Activated CD4-positive, alpha-beta T cell treated with anti-CD3 and anti-CD28 coated beads, Interleukin-2, amount 50 U/mL, for 4 hours (primary cell): ENCODE data around the gene ZFP62.
"Not testable (repeated sequence)": the region's sequence is repeated elsewhere in the genome, so short reads cannot be mapped to it uniquely, and the experiment has no call there.

Experiments
- DNase-seq, 2 experiments: peaks; one replicate each; pipeline ENCODE4 v3.0.0-alpha.2; 2020

The ZFP62 gene

DNA sequence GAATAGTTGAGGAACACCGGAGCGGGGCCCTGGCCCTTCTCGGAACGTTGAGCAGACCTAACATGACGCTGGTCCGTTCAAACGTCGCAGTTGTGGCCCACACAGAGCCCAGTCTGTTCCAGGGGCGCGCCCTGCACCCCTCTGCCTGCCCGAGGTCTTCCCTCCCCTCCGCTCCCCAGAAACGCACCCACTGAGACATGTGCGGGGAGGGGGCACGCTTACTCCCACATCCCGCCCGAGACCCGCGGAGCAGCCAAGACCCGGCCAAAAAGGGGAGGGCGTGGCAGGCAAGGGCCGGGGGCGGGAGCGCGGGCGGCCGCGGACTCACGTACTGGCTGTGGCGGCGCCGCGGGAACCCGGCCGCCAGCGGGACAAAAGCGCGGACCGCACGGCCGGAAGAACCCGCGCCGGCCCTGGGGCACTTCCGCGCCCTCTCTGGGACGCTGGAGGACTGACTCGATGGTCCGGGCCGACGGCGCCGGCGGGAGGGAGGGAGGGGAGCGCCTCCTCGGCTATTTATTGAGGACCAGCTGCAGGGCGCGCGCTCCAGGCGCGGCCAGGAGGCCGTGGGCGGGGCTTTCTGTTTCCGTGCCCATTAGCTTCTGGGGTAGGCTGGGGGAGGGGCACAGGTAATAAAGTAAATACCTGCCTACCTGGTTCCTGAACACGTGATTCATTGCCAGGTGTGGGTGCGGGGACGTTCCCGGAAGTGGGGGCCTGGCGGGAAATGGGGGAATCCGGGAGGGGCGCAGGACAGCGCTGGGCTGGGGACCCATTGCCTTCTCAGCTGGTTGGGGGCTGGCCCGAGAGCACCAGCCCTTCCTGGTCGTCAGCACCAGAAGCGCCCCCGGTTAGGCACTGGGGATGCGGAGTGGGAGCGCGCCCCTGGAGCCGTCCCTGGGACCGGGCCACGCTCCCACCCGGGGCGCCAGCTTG is at the start of gene ZFP62:
ZFP62 (minus strand) TSS at position 390 of the 936 bp plus-strand sequence; CDS start at position 333, 57 bp downstream.
- peak; percentile 79 to 80 for DNase-seq

DNA sequence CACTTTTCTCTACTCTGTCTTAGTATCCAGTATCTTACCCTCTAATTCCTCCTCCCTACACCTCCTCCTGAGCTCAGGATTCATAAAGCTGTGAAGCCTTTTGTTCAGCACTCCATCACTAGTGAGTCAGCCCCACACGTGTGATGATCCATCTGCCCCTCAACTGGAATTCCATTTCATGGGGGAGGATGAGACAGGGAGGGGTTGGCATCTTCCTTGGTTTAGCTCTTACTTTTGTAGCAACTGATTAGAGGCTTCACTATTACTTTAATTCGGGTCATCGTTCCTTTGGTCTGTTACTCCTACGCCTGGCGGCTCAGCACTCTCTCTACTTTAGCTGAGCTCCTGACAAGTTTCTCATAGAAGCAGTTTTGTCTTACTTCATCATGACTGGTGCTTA is 49.7 kb upstream of the ZFP62 start:
- no peak for DNase-seq

DNA sequence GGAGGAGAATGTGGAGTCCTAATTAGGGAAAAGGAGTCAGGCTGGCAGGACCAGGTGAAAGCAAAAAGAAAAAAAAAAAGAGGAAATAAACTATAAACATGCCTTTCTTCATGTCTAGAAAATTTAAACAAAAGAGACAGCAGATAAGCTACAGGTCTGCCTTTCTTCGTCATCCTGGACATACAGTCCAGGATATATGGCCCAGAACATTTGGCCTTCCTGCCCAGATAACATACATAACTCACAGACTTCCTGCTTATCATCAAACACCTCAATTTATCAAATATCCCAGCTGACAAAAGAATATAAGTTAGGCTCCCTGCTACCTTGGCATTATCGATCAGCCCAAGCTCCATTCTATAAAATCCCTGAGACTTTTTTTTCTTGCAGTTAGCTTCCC is 49.1 kb upstream of the ZFP62 start:
- no peak for DNase-seq

DNA sequence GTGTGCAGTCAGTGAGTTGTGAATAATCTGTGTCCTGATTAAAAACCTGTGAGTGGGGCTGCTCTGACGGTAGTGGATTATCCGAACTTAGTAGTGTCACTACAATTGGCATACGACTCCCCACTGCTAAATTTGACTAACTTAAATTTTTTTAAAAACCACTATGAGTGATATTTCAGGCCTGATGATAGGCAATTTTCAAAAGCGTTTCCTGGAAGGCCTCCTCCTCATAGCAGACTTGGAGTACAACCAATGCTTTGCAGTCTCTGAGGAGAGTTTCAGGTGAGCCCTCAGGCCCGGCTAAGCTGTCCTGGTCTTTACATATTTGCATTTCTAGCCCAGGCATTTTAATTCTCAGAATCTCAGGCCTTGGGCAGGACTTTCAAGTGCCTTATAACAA is 48.7 kb upstream of the ZFP62 start:
- no peak for DNase-seq

DNA sequence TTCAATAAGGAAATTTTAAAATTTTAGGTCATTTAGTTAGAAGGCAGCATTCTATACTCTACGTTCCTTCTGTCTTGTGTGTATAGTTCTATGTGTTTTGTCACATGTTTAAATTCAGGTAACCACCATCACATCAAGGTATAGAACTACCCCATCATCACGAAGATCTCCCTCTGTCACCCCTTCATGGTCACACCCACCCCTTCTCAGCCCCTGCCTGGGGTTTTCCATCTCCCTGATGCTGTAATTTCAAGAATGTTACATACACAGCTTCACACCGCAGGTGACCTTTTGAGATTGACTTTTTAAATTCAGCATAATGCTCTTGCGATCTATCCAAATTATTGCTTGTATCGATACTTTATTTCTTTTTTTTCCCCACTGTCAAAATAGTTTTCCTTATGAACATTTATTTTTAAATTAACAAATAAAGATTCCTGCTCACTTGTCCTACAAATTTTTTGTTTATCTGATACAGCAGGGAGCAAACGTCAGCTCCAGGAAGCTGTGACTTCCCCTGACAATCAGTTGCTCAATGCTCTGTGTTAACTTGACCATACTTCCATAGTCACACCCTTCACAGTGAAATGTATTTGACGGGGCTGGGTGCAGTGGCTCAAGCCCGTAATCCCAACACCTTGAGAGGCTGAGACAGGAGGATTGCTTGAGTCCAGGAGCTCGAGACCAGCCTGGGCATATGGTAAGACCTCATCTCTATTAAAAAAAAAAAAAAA is 48.1 kb upstream of the ZFP62 start:
- no peak for DNase-seq

DNA sequence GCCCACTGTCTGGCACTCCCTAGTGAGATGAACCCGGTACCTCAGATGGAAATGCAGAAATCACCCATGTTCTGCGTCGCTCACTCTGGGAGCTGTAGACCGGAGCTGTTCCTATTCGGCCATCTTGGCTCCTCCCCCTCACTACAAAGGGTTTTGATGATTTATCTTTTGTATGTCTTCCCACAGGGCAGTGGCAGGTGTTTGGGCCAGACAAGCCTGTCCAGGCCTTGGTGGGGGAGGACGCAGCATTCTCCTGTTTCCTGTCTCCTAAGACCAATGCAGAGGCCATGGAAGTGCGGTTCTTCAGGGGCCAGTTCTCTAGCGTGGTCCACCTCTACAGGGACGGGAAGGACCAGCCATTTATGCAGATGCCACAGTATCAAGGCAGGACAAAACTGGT is 47.3 kb upstream of the ZFP62 start:
- no peak for DNase-seq

DNA sequence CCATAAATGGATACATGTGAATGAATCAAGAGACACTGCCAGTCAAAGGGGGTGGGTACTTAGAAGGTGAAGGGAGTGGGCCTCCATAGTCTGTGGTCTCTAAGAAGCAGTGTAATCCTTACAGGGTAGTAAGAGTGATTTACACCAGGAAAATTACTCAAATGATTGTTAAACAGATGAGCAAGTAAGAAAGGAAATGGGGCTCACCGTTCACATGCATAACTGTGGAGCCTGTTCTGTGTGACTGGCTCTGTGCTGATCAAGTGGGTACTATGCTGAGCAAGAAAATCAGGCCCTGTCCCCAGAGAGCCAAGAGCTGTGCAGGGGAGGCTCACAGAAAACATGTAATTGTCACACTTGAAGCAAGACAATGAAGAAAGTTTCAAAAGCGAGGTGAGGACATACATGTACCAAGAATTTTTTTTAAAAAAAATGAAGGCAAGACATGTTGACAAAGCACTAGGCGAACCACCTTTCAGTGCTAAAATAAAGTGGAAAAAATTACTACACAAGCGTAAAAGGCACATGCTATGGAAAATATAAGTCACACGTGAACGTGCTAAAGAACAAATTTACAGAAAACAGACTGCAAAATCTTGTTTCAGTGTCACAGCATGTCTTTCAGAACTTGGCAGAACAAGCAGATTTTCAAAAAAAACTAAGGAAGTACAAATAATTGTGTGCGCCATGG is 40.4 kb upstream of the ZFP62 start:
- DNase-seq: no peak

DNA sequence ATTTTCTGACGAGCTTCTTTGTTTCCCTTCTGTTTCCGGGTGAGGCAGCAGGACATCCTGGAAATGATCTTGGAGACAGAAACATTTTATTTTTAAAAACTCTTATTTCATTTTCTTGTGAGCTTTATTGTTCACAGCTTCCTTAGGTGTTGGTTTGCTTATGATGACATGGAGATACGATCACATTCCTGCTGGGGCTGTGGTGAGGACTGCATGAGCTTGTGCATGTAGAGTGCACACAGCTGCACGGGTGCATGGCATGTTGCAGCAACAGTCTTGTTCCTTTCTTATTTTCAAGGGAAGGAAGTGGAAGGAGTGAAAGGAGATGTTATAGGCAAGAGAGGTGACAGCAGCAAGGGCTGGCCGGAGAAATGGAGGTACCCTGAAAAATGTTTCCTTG is 39.1 kb upstream of the ZFP62 start:
- DNase-seq: no peak

DNA sequence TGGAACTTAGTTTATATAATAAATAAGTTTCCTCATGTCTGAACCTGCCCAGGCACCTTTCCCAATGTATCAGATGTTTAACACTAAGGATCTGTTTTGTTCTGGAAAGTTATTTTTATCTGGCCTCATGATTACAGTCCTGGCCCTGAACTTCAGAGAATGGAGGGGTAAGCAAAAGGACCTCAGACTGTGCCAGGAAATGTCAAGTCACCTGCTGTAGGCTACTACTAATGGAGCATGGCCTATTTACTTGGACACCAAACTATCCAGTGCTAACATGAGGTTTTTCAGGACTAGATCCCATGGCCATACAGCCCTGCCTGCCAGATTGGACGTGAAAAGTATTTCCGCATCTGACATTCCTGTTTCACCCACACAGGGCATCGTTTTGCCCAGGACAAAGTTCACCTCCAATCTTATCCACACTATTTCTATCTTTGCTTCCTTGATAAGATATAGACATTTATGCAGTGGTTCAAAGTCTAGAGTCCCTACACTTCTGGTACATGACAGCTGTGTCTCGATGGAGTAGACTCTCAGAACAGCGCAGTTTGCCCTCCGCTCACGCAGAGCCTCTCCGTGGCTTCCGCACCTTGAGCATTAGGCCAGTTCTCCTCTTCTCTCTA is 37.7 kb upstream of the ZFP62 start, which contains the start of gene BTNL8:
BTNL8 (plus strand) TSS at position 539 of the 626 bp plus-strand sequence. CDS start 152 bp downstream, outside the sequence.
- DNase-seq: no peak

DNA sequence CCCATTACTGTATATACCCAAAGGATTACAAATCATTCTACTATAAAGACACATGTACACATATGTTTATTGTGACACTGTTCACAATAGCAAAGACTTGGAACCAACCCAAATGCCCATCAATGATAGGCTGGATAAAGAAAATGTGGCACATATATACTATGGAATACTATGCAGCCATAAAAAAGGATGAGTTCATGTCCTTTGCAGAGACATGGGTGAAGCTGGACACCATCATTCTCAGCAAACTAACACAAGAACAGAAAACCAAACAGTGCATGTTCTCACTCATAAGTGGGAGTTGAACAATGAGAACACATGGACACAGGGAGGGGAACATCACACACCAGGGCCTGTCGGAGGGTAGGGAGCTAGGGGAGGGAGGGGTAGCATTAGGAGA is 34.3 kb upstream of the ZFP62 start:
- DNase-seq: not testable (repeated sequence)

DNA sequence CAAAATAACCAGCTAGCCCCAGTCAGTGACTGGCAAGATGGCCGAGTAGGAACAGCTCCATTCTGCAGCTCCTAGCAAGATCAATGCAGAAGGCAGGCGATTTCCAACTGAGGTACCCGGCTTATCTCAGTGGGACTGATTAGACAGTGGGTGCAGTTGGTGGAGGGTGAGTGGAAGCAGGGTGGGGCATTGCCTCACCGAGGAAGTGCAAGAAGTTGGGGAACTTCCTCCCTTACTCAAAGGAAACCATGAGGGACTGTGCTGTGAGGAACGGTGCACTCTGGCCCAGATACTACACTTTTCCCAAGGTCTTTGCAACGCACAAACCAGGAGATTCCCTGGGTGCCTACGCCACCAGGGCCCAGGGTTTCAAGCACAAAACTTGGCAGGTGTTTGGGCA is 28.3 kb upstream of the ZFP62 start:
- DNase-seq: no peak

DNA sequence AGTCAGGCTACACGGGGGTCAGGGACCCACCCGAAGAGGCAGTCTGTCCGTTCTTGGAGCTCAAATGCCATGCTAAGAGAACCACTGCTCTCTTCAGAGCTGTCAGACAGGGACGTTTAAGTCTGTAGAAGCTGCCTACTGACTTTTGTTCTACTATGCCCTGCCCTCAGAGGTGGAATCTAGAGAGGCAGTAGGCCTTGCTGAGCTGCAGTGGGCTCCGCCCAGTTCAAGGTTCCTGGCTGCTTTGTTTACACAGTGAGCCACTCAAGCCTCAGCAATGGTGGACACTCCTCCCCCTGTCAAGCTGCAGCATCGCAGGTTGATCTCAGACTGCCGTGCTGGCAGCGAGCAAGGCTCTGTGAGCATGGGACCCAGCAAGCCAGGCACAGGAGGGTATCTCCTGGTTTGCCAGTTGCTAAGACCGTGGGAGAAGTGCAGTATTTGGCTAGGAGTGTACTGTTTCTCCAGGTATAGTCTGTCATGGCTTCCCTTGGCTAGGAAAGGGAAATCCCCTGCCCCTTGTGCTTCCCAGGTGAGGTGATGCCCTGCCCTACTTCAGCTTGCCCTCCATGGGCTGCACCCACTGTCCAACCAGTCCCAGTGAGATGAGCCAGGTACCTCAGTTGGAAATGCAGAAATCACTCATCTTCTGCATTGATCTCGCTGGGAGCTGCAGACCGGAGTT is 24.9 kb upstream of the ZFP62 start:
- DNase-seq: not testable (repeated sequence)

DNA sequence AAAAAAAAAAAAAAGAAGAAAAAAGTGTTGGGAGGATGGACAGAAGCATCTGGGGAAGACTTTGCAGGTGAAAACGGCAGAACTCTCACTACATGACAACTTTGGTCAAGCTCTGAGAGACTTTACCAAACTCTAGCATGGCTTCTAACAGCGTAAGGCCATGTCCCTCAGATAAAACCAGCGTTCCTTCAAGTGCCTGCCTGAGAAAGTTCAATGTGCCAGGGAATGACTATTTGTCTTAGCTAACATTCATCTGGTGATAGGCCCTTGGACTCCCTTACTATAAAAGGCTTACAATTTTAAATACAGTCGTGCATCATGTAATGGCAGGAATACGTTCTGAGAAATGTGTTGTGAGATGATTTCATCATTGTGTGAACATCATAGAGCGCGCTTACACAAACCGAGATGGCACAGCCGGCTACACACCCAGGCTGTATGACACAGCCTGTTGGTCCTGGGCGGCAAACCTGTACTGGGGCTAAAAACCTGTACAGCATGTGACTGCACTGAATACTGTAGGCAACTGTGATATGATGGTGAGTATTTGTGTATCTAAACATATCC is 14.9 kb upstream of the ZFP62 start:
- no peak for DNase-seq

DNA sequence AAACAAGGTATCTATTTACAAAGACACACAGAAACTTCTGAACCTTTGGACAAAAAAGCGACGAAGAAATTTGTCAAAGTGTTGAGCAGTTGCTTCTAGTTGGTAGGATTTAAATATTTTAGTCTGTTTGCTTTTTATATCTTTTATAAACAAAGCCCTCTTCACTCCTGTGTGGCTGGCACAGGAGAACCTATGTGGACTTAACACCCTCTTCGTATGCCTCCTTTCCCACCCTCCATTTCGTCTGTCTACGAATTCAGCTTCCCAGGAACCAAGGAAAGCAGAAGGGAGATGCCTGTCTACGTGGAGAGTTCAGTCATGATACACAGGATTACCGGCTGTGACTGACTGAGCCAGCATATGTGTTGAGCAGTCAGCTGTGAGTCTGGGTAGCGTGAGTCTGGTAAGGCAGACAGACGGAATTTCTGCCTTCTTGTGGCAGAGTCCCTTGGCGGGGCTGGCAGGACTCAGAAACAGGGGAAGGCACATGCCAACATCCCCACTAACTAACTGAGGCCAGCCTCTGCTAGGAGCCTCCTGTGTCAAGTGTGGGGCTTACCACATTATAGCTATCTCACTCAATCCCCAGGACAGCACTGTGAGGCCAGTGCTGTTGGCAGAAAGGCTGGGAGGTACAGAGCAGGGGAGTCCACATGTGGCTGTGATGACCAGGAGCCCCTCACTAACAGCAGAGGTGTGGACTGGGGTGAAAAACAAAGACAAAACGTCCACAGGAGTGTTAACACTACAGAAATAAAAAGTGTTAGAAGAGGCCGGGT is 13.9 kb upstream of the ZFP62 start:
- no peak for DNase-seq

DNA sequence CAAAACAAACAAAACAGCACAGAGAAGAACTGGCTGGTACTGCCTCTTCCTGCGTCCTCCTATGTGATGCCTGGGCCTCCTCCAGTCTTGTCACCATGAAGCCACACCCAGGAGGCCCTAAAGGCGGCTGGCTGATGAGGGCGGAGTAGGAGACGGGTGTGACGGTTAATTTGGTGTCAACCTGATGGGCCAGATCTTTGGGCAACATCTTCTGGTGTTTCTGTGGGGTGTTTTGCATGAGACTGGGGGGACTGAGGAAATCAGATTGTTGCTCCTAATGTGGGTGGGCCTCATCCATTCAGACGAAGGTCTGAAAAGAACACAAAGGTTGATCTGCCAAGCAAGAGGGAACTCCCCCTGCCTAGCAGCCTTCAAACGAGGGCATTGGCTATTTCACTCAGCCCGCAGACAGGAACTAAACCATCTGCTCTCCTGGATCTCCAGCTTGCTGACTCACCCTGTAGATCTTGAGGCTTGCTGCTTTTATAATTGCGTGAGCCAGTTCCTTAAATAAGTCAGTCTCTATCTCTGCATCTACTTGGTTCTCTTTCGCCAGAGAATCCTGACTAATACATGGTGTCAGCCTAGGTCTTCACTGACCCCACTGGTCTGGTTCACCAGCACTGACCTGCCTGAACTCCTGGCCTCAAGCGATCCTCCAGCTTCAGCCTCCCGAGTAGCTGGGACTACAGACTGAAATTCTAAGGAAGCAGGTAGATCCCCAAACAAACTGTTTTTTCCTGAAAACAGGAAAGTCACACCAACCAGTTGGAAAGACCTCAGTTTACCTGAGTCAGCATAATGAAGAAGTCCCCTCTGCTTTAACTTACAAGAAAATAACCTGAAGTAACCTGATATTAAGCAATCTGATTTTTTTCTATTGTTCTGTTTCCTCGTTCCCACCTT is 12.8 kb upstream of the ZFP62 start:
- DNase-seq: no peak

DNA sequence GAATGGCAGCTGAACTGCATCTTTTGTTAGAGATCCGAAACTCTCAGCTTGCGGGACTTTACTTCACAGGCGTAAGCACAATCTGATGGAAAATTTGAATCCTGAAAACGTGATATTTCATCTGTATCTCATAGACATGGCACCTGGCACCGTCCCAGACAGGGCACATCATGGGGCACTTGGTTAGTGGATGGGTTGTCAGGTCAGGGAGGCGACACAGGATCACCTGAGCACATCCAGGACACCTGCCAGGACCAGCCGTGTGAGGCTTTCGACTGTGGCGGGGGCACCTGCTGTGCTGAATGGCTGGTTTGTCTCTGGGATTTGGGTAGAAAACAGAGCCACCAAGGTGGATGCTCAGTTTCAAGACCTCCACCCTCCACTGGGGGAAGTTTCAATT is 11.3 kb upstream of the ZFP62 start:
- no peak for DNase-seq

DNA sequence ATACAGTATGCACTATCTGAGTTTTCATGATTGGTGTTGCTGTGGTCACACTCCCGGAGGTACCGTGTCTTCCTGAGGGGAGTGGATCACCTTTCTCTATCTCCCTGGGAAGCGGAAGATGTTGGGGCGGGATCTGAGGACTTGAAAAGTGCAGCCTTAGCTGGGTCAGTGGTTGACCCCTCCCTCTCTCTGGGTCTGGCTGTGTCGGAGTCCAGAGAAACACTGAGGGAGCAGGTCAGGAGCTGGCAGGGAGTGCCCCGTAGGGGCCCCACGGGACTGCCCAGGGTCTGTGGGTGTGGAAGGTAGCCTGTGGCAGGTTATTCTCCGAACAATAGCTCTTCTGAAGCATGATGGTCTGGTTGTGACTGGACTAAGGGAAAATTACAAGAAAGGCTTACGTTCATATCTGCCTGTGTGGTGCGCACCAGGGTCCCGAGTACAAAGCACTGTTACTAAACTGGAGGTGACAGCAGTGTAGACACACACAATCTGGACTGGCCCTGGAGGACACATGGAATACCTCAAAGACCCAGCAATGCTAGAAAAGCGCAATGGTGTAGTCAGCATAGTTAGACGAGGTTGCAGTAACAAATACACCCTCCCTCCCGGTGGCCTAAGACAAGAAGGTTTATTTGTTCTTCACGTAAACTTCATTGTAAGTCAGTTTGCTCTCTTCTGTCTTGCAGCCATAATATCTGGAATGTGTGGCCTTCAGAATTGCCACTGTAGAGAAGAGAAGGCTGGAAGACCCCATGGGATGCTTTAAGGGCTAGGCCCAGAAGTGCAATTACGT is 9.4 kb upstream of the ZFP62 start:
- DNase-seq: no peak

DNA sequence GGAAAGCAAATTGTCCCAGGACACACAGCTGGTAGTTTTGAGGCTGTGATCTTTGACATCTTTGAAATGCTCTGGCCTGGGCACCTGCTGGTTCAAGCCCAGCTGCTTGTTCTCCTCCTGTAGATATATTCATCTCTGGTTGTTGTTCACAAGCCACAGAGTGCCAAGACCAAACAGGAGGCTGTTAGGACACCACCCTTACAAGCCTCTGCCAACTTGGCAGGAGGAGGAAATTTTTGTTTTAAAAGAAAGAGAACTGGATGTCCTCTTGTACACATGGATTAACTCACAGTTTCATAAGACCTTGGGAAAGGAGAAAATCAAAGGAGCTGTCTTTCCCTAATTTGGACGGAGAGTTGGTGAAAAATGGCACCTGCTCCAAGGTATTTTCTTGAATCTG is 8.5 kb upstream of the ZFP62 start:
- DNase-seq: no peak

DNA sequence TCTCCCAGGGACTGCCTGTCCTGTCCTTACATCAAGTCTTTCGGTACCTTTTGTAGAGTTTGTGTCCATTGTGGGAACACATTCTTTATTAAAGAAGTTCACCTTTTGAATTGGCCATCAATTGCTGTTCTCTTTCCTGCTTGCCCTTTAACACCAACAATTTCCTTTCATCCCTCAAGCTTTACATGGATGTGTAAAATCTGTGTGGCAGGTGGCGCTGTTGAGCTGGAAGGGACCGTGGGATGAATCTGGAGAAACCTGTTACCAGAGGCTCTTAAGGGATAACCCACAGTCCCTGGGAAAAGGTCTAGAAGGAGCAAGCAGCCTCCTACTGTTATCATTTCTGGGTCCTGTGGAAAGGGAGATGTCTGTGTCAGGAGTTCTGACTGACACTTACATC is 7.9 kb upstream of the ZFP62 start:
- DNase-seq: peak; percentile 54 to 60
